GM18498 (cell line): ENCODE data around the gene PTGES2.
"Not testable (repeated sequence)": the region's sequence is repeated elsewhere in the genome, so short reads cannot be mapped to it uniquely, and the experiment has no call there.

ENCODE experiments used
- ATAC-seq: cut with Tn5 transposase; IDR thresholded peaks from one replicate; pipeline ENCODE4 v1.9.1; 2021; ENCODE audit warnings: mild to moderate bottlenecking, moderate library complexity; ENCODE audit not compliant: unreplicated experiment

PTGES2 gene

DNA sequence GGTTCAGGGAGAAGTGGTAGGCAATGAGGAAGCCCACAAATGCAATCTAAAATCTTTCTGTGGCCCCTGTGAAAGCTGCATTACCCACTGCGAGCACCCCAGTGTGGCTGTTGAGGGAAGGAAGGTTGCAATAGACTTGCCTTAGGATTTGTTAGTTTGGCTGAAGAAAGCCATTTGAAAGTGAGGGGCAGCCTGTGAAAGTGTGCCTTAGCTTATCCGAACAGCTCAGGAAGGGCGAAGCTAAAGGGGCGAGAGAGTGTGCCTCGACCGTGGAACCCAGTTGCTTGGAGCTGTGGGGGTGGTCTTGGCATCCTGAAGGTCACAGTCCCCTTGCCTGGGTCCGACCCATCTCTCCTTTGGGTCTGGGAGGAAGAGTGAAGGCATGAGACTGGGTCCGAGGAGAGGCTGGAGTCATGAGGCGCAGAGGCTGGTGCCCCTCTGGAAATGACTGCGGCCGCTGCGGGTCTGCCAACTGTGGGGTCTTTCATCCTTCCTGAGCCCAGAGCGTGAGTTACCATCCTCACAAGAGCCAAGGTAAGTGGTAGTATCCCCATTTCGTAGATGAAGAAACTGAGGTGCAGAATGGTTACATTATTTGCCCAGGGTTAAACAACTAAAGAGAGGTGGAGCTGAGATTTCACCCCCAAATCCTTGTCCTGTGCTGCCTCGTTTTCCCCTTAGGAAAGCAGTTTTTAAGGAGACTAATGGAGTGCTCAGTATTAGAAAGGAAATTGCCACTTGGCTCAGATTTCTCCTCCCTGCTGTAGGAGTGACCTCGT, 35.1 kb downstream of the PTGES2 start:
- no peak for ATAC-seq

DNA sequence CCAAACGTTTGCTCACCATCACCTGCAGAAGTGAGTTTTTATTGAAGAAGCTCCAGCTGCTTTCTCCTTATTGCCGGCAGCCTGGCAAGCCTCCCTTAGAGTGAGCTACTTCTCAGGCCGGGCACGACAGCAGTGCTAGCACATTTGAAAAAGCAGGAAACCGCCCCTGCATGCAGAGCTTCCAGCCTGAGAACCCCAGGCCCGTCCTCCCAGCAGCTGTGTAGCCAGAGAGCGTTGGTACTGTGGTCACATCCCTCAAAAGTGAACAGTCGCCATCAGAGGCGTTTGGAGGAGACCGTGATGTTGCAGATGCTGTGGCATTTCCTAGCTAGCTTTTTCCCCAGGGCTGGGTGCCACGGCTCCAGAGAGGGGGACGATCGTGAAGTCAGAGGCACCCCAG, 36.0 kb downstream of the PTGES2 start:
- no peak for ATAC-seq

DNA sequence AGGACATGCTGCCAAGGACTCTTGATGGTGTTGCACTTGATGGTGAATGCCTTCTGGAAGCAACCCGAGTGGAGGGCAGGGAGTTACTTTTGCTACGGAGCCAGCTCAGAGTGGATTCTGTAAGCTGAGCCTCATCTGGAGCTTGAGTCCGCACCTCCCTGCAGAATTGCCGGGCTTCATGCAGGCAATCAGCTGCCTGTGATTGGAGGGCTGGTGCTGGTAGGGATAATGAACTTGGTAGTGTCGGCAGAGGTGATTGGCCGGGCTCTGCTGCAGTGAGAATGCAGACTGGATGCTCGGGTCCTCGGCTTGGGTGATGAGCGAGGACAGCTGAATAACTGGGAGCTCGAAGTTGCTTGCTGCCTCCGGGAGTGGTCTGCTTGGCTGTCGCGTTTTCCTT, 36.4 kb downstream of the PTGES2 start:
- ATAC-seq: no peak

DNA sequence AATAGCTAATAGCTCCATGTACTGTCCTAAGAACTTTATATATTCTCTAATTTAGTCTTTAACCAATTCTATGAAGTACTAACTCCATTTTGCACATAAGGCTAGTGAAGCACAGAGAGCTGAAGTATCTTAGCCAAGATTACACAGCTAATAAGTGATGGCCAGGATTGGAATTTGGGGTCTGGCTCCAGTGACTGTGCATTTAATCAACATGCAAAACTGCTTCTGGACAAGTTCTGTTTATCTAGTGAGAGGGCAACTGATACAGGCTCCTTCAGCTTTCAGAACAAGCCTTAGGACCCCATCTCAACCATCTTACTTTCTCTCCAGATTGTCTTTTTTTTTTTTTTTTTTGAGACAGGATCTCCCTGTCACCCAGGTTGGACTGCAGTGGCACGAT, 38.2 kb downstream of the PTGES2 start:
- ATAC-seq: no peak

DNA sequence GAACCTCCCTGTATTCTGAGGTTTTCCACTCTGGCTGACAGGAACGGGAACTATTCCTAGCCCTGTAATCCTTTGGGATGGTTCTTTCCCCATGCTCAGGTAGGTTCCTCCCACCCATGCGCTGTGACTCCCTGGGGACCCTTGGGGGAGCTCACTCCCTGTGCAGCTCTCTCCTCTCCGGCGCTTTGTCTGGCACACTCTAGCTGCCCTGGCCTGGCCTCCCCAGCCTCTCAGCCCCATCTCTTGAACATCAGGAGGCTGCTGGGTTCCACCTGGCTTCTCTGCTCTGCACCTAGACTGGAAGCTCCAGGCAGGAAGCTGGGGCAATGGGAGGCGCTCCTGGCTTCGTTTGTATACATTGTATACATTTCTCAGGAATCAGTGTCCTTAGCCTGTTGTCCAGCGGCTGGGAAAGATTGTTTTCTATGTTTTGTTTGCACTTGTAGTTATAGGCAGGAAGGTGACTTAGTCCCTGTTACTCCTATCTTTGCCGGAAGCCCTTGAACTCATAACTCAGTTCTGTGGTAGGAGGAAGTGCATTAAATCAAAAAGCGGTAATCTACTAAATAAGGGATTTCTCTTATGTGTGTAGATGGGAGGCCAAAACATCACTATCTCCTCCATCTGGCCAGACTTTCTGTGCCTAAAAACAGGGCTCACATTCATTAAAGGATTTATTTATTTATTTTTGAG, 39.1 kb downstream of the PTGES2 start:
- ATAC-seq: no peak

DNA sequence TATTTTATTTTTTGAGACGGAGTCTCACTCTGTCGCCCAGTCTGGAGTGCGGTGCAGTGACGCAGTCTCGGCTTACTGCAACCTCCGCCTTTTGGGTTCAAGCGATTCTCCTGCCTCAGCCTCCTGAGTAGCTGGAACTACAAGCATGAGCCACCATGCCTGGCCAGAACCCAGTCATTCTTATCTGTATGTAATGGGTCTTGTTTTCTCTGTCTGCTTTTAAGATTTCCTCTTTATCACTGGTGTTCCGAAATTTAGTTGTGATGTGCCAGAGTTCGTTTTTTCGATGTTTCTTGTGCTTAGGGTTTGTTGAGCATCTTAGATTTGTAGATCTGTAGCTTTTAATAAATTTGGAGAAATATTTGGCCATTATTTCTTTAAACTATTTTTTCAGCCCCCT, 40.3 kb downstream of the PTGES2 start:
- no peak for ATAC-seq

DNA sequence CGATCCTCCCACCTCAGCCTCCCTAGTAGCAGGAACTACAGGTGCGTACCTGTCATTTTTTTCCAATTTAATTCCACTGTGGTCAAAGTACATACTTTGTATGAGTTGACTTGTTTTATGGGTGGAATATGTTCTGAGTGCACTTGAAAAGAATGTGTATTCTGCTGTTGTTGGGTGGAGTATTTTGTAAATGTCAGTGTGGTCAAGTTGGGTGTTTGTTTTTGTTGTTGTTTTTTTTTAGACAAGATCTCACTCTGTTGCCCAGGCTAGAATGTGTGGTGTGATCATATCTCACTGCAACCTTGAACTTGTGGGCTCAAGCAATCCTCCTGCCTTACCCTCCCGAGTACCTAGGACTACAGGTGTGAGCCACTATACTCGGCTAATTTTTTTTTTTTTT, 41.6 kb downstream of the PTGES2 start:
- no peak for ATAC-seq

DNA sequence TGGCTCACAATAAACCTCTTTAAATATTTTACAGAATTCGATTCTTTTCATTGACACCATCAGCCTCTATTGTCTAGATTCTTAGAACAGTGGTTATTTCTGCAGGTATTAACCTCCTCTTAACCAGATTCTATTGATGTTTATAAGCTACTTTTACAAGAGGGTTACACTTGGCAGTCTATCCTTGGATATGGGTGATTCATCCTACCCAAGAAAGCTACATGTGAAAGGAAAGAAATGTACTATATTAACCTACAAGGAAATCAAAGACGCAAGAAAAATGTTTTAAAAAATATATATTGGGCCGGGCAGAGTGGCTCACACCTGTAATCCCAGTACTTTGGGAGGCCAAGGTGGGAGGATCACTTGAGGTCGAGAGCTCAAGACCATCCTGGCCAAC, 42.8 kb downstream of the PTGES2 start:
- no peak for ATAC-seq

DNA sequence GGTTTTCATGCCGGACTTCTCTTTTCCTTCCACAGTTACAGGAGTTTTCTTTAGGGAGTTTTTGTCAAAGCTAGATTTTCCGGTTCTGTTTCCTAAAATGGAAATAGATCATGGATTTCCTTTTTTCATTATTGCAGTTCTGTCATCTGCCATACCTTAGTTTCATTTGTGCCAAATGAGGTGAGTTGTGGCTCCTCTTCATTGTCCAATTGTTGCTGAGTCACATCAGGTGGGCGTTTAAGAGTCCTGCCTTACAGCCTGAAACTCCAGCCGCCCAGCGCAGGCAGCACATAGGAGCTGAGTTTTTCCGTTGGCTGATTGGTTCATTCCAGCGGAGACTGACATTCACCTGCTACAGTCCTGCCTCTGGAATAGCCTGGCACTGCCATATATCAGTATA, 45.4 kb downstream of the PTGES2 start:
- ATAC-seq: no peak

DNA sequence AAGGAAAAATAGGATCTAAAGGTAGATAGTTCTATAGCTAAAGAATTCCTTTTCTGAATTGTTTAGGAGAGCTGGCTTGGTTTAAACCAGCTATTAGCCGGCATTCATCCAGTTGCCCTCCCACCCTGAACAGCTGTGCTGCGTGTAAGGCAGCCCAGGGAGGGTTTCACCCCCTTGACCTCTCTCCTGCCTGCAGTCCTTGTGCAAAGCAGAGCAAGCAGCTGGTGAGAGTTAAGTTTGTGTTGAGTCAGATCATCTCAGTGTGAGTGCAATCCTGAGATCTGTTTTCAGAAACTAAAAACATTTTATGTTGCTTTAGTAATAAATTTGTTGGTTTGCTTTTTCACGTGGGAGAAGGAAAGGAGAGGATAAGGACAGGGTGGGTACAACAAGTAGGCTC, 46.5 kb downstream of the PTGES2 start:
- ATAC-seq: no peak

DNA sequence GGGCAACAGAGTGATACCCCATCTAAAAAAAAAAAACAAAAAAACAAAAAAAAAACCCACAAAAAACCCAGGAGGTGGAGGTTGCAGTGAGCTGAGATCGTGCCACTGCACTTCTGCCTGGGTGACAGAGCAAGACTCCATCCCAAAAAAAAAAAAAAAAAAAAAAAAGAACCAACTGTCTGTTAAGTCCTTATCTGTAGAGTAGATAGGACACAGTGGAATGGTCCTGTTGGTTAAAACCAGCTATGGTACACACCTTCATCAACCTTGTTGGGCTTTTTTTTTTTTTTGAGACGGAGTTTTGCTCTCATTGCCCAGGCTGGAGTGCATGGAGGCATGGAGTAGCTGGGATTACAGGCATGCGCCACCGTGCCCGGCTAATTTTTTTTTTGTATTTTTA, 47.3 kb downstream of the PTGES2 start:
- ATAC-seq: no peak

DNA sequence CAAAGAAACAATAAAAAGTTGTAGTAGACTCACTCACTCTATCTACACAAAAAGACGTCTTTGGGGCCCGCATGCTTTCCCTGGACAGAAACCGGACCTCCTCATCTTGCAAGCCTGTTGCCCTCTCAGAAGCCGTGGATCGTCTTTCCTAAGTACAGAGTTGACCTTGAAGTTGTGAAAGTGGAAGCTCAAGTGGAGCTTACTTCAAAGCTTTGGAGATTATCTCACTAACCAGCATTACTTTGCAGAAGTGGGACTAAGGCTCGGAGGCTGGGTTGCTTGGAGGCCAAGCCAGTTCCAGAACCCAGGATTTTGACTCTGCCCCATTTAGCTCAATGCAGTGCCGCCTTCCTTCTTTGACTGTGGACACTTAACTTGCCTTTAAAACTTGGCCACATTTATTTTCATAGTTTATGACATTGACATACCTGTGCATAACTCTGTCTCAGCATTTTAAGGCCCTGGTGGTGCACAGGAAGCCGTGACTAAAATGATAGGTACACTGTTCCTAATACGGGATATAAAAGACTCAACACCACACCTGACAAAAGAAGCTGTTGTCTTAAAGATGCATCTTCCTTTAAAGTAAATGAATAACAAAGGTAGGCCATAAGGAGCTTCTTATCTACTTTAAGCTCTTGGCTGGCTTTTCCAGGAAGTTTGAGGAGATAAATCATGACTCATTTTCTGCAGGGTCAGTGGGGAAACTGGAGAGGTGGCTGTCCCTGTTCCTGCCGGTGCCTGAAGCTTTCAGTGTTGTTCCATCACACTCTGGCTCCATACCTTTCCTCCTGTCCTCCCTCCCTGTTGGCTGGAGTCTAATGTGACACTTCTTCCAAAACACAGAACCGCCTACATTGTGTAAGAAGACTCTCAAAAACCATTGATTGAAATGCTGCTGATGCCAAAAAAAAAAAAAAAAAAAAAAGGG, 48.8 kb downstream of the PTGES2 start:
- no peak for ATAC-seq

DNA sequence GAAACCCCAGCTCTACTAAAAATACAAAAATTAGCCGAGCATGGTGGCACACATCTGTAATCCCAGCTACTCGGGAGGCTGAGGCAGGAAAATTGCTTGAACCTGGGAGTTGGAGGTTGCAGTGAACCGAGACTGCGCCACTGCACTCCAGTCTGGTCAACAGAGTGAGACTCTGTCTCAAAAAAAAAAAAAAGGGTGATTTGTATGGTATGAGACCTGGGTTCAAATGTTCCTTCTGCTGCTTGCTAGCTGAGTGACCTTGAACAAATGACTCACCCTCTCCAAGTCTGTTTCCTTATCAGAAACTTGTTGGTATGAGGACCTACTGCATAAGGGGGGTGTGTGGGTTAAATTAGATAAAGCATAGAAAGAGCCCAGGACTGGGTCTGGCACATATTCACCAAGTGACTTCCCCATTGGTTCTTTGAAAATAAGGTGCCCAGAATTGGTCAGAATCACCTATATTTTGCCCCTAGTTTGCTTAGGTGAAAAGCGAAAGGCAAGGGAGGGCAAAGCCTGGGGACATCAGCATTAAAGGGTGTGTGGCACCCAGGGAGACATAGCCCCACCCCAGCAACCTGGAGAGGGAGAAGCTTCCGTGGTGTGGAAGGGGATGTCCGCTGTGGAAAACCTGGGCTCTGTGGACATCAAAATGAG, 49.6 kb downstream of the PTGES2 start:
- no peak for ATAC-seq

DNA sequence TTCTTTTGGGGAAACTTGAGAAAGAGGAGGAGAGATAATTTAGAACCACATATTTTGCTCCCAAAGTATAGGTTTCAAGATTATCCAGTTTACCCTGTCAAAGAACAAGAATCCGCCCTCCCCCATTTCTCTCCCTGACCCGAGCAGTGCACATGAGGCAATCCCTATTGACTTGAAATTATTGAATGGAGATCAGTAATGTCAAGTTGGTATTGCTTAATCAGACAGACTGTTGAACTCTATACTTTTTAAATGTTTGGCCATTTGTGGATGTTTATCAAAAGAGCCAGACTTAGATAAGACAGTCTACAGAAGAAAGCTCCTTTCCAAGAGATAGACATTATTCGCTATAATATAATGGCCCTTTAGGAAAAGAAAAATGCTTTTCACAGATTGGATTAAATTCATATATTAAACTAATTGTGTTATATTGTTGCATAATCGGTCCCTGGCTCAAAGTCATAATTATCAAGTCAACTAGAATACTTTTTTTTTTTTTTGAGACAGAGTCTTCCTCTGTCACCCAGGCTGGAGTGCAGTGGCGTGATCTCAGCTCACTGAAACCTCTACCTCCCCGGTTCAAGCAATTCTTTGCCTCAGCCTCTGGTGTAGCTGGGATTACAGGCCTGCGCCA, 54.2 kb downstream of the PTGES2 start:
- no peak for ATAC-seq

DNA sequence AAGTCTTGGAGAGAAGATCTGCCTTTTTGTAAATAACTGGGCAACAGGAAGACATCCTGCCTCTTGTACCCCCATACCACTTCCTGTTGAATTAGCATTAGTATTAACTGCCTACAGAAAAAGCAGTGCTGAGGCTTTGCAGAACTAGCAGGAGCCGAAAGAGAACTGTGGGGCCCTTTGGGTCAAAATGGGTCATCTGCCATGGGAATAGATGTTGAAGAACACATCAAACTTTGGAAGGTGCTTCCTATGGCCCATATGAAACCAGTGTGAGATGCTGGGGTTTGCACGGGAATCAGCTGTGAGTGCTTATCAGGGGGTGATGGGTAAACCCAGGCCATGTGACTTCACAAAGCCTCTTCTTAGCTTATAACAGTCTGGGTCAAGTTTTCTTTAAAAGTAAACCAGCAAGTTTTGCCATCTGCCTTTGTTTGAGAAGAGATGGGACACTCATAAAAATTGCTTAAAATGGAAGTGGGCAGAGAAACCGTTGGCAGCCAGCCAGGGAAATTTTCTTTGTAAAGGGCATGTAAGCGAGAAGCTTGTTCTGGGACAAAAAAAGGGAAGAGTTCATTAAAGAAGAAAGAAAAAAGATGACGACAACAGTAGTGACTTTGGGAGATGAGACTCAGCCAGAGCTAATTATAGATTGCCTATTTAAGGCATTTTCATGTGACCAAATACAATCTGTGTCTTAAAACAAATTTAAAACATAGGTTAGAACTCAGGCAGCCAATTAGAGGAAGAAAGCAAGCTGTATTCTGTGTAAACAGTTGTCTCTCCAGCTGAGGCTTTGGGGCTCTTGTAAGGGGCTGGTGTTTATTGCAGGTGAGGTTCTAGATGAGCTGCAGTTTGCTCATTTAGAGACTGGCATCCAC, 55.1 kb downstream of the PTGES2 start:
- no peak for ATAC-seq

DNA sequence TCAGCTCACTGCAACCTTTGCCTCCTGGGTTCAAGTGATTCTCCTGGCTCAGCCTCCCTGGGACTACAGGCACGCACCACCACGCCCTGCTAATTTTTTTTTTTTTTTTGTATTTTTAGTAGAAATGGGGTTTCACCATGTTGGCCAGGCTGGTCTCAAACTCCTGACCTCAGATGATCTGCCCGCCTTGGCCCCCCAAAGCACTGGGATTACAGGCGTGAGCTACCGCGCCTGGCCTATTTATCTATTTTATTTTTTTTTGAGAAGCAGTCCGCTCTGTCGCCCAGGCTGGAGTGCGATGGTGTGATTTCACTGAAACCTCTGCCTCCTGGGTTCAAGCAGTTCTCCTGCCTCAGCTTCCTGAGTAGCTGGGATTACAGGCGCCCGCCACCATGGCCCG, 56.1 kb downstream of the PTGES2 start:
- ATAC-seq: not testable (repeated sequence)

DNA sequence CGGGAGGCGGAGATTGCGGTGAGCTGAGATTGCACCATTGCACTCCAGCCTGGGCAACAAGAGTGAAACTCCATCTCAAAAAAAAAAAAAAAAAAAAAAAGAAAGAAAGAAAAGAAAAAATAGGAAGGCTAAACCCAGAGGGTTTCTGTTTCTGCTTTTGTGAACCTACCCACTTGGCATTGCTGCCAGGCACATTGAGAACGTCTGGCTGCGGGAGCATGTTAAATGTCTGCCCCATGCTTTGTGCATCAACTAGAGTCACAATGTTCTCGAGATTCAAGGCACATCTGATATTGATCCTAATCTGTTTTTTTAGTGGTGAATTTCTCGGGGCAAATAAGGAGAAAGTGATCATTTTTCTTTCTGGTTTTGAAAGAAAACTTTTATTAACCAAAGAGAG, 56.7 kb downstream of the PTGES2 start:
- ATAC-seq: no peak
